HCEC 1CT (cell line): ENCODE measurements around the gene ARHGEF17.
A peak's percentile ranks its signal among the peaks of the same experiment; 100 is the strongest.

Source experiments
- DNase-seq: peaks from one replicate; pipeline ENCODE4 v3.0.0-alpha.2; 2017

Gene ARHGEF17

GRCh38 chr11:73360743-73361369 is 52.8 kb downstream of the ARHGEF17 start:
- DNase-seq: no peak

- no peak for DNase-seq
These were observed 54.1 kb downstream of the ARHGEF17 start for GRCh38 chr11:73361953-73362776.

- DNase-seq: no peak
These were observed 55.1 kb downstream of the ARHGEF17 start for GRCh38 chr11:73363147-73363546.

GRCh38 chr11:73365352-73366264 is 57.5 kb downstream of the ARHGEF17 start:
- DNase-seq: no peak

DNA sequence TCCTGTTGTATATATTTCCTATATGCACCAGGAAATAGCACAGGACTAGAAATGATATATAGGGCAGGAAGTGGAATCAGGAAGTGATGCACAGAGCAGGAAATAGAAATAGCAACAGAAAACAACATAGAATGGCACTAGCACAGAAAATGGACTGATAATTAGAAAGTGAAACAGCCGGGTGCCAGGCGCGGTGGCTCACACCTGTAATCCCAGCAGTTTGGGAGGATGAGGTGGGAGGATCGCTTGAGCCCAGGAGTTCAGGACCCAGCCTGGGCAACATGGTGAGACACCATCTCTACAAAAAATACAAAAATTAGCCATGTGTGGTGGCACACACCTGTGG is 58.2 kb downstream of the ARHGEF17 start:
- DNase-seq: no peak

DNA sequence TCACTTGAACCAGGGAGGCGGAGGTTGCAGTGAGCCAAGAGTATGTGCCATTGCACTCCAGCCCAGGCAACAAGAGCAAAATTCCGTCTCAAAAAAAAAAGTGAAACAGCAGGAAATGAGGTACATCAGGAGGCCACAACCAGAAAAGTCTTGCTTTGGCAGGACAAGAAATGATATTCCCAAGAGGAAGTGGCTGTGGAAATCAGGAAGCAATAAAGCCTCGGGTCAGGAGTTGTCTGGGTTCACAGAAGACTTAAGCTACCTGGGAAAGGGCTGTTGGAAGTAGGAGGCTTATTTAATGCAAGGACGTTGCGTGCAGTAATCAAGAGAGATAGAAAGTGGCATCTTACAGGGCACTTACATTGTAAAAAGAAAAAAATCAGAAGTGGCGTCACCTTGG is 58.9 kb downstream of the ARHGEF17 start:
- DNase-seq: no peak

DNA sequence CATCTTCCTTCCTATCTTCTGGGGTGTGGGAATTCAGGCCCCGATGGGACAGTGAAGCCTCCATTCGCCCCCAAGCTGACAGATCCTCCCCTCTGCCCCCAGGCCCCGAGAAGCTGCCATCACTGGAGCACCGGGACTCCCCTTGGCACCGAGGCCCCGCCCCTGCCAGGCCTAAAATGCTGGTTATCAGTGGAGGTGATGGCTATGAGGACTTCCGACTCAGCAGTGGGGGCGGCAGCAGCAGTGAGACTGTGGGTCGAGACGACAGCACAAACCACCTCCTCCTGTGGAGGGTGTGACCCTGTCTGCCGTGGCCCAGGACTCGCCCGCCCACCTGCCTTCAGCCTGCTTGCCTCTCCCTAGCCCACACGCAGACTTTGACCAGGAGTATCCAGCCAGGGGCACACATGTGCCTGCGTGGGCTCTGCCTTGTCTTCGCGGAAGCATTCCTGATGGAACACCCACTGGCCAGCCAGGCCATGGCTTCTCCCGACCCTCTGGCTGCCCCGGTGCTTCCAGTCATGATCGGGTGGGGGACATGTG is 59.5 kb downstream of the ARHGEF17 start:
- no peak for DNase-seq

GRCh38 chr11:73372375-73372993 is 64.4 kb downstream of the ARHGEF17 start:
- peak; percentile 37 for DNase-seq

DNA sequence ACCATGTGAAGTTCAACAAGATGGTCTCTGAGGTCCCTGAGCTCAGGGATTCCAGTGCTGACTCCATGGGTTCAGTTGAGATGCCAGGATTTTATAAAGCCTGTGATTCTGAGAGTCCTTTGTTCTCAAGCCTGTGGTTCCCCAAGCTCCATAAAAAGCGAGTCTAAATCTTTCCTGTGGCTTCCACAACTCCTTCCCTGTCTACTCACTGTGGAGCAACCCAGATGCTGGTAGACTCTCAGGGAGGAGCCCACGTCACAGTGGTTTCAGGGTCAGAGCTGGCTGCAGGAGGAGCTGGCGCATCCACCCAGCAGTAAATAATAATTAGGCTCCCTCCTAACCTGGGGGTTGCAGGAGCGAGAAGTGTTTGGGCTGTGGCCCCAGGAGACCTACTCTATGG is 66.1 kb downstream of the ARHGEF17 start:
- no peak for DNase-seq

- DNase-seq: no peak
These were observed 67.7 kb downstream of the ARHGEF17 start for GRCh38 chr11:73375830-73376159.

- peak; percentile 91 for DNase-seq
These were observed 68.2 kb downstream of the ARHGEF17 start, which contains the start of gene RELT for GRCh38 chr11:73376160-73376802. Gene RELT (plus strand): TSS chr11:73376399. CDS start chr11:73389137, 12,738 bp downstream.

- peak; percentile 83 for DNase-seq
These were observed 68.9 kb downstream of the ARHGEF17 start for GRCh38 chr11:73376803-73377629.

- DNase-seq: no peak
These were observed 71.3 kb downstream of the ARHGEF17 start for GRCh38 chr11:73379189-73379880.

GRCh38 chr11:73380331-73380730 is 72.3 kb downstream of the ARHGEF17 start:
- no peak for DNase-seq

- no peak for DNase-seq
These were observed 72.9 kb downstream of the ARHGEF17 start for GRCh38 chr11:73380897-73381410.

DNA sequence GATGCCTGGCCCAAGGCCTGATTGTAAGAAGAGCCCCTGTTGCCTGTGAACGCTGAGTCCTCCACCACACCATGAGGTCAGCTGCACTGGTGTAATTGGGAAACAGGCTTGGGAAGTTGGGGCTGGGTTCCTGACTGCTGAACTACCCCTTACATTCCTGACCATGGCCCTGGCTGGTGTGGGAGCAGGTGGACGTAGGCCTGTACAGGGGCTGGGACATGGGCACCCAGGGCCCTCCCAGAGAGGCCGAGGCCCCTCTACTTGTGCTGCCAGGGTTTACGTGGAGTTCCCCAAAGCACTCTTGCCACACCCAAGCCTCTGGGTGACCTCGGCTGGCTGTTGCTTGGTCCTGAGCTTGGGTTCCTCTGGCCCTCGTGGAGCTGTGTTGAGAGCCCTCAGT is 73.5 kb downstream of the ARHGEF17 start:
- DNase-seq: no peak

DNA sequence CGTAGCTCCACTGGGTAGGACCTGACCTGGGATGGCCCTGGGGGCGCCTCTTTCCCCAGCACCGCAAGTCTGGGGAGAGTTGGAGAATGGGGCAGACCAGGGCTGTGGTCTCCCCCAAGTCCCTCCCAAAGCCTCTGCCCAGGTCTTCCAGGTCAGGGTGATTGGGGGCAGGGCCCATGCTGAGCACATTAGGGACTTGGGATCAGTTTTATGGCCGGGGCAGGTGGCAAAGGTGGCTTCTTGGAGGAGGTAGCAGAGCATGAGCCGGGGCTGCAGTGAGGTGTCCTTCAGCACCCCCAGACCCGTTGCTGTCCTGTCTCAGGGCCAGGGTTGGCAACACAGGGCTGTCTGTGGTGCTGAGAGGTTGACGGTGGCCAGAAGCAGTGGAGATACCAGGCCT is 74.1 kb downstream of the ARHGEF17 start:
- DNase-seq: no peak

- no peak for DNase-seq
These were observed 74.7 kb downstream of the ARHGEF17 start for GRCh38 chr11:73382747-73383146.

DNA sequence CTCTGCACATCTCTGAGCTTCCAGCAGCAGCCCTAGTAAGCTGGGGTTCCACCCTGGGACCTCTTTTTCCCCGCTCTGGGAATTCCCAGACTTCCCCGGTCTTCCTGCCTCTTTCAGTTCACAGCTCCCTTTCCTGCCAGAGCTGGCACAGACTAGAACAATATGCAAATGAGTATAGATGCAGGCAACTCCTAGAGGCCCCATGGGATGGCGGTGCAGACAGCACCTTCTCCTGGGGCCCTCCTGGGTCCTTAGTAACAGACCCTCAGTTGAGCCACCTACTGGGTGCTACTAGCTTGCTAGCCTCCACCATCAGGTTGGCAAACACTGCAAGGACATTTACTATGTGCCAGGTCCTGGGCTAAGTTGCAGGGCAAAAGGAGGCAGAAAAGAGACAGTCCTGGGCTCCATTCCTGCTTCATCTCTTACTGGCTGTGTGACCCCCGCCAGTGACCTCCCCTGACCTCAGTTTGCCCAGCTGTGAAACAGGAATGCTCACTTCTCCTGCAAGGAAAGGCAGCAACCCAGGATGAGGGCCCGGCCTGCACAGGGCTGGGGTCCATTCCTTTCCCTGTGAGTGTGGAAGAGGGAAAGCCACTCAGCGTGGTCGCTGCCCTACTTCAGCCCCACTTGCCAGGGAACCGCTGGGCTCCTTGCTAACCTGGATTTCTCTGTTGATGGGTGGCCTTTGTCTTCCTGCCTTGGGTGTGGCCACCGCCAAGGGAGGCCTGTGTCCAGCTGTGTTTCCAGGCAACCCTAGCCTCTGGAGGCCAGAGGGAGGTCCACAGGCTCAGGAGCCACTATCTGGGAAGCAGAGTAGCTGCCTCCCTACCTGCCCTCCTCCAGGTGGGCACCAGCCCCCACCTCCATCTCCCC is 75.4 kb downstream of the ARHGEF17 start:
- DNase-seq: no peak

DNA sequence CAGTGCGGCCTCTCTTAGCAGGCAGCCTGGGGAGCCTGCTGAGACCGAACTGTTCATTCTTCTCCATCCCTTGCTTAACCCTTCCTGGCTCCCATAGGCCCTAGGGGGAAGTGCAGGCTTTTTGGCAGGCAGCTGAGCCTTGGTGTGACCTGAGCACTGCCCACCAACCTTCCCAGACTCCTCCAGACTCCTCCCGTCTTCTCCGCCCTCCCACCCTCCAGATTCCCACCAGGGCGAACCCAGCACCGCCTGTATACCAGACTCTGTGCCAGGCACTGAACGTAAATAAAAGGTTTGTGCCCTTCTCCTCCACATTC is 76.0 kb downstream of the ARHGEF17 start:
- DNase-seq: no peak
